K562 (cell line): ENCODE measurements around the gene C19orf44. TPM values are rescaled to one million over a fixed set of nuclear protein-coding genes. Genes with fewer than 3 reads are reported as not detected.

Experiments used
- CBX2 ChIP-seq: fragments of 200-600 bp; sonication (generic); IDR thresholded peaks from one replicate; pipeline ENCODE4 v1.6.1; 2012; ENCODE audit warnings: mild to moderate bottlenecking, low read length, inconsistent platforms; ENCODE audit not compliant: insufficient read depth, poor library complexity, severe bottlenecking
- CHD2 ChIP-seq: IDR thresholded peaks from 2 replicates; pipeline ENCODE4 v1.6.1; 2011; ENCODE audit warnings: low read depth, low read length
- ELF4 ChIP-seq: fragments of 450-650 bp; formaldehyde crosslinking; IDR thresholded peaks from 2 replicates; pipeline ENCODE4 v1.4.0; 2022; ENCODE audit warnings: missing genetic modification characterization
- MXI1 ChIP-seq: IDR thresholded peaks from 2 replicates; pipeline ENCODE4 v1.6.1; 2011; ENCODE audit warnings: low read depth, mild to moderate bottlenecking, improper control_type of control experiment, low read length
- OTX1 ChIP-seq: fragments of 450-650 bp; formaldehyde crosslinking; IDR thresholded peaks from 2 replicates; pipeline ENCODE4 v1.4.0; 2022; ENCODE audit warnings: mild to moderate bottlenecking
- POLR2H ChIP-seq: IDR thresholded peaks from 2 replicates; pipeline ENCODE4 v1.6.1; 2016; ENCODE audit warnings: missing genetic modification characterization, low read depth, mild to moderate bottlenecking, control low read depth, missing compliant biosample characterization, moderate library complexity
- RB1 ChIP-seq: fragments of 450-650 bp; IDR thresholded peaks from 2 replicates; pipeline ENCODE4 v1.6.1; 2017; ENCODE audit warnings: low read depth, mild to moderate bottlenecking
- SIN3B ChIP-seq: fragments of 450-650 bp; IDR thresholded peaks from 2 replicates; pipeline ENCODE4 v1.6.1; 2017; ENCODE audit warnings: low read depth, mild to moderate bottlenecking, moderate library complexity
- TAF9B ChIP-seq: fragments of 450-650 bp; IDR thresholded peaks from 2 replicates; pipeline ENCODE4 v1.6.1; 2018; ENCODE audit warnings: mild to moderate bottlenecking; ENCODE audit not compliant: partially characterized antibody
- TRIM24 ChIP-seq, 2 experiments: fragments of 450-650 bp; IDR thresholded peaks; 2 replicates each; pipeline ENCODE4 v1.6.1; 2016
- ZFX ChIP-seq: sonication (generic); formaldehyde crosslinking; IDR thresholded peaks from 2 replicates; pipeline ENCODE4 v1.8.0; 2022; ENCODE audit warnings: mild to moderate bottlenecking, missing genetic modification reagents, moderate library complexity
- ZNF766 ChIP-seq: fragments of 200-800 bp; sonication (Bioruptor generic); conservative IDR thresholded peaks from 2 replicates; pipeline ENCODE4 v1.6.1; 2016; ENCODE audit warnings: missing genetic modification characterization, missing compliant biosample characterization
- polyA plus RNA-seq, 8 experiments: library from polyadenylated mRNA; depleted of rRNA in 4 of 8; stranded (reverse) in 5 of 8; unstranded in 3 of 8; fragments of >200 nt; fragmentation: Nextera tagmentation in 2 of 8; fragmentation: Illumina TruSeq in 1 of 8; extraction: Ambion mirVana in 2 of 8; extraction: Trizol in 1 of 8; gene quantifications; 2 replicates each; pipeline versions ENCODE4 v1.2.1 to v1.2.3, GENCODE V29; 2011 to 2014; ENCODE audit warnings: inconsistent platforms in 1 of 8, missing spikeins in 1 of 8
- total RNA-seq, 7 experiments: library from RNA; depleted of rRNA in 6 of 7; stranded (reverse); fragments of >200 nt in 6 of 7; fragmentation: Illumina TruSeq in 2 of 7; extraction: Trizol in 2 of 7; gene quantifications; 2 replicates each; pipeline versions ENCODE4 v1.2.1 to v1.2.3, GENCODE V29; 2011 to 2021; ENCODE audit warnings: low replicate concordance in 1 of 7
- TF ChIP-seq, protein P1 (sequence below): fragments of 450-650 bp; IDR thresholded peaks from 2 replicates; pipeline ENCODE4 v1.7.1; 2018; ENCODE audit warnings: mild to moderate bottlenecking, low read depth; ENCODE audit not compliant: partially characterized antibody
- TF ChIP-seq, protein P2 (sequence below): sonication (generic); formaldehyde crosslinking; IDR thresholded peaks from 2 replicates; pipeline ENCODE4 v1.8.1; 2023; ENCODE audit warnings: mild to moderate bottlenecking, missing genetic modification reagents
- TF ChIP-seq, protein P3 (sequence below): fragments of 250-450 bp; sonication (Bioruptor Pico); IDR thresholded peaks from 2 replicates; pipeline ENCODE4 v1.4.0; 2020; ENCODE audit warnings: mild to moderate bottlenecking
- TF ChIP-seq, protein P4 (sequence below): fragments of 250-450 bp; sonication (Bioruptor Pico); IDR thresholded peaks from 2 replicates; pipeline ENCODE4 v1.8.0; 2022; ENCODE audit warnings: inconsistent platforms
- TF ChIP-seq, protein P5 (sequence below): fragments of 450-650 bp; IDR thresholded peaks from 2 replicates; pipeline ENCODE4 v1.6.1; 2016; ENCODE audit warnings: antibody characterized with exemption

C19orf44 gene
- total and polyA plus RNA-seq, 9 of the 15 experiments (the other 6 are each of a cell fraction or from before 2014, with no cell fraction given) = 0.41 to 7.7 (median 3.5) TPM

DNA sequence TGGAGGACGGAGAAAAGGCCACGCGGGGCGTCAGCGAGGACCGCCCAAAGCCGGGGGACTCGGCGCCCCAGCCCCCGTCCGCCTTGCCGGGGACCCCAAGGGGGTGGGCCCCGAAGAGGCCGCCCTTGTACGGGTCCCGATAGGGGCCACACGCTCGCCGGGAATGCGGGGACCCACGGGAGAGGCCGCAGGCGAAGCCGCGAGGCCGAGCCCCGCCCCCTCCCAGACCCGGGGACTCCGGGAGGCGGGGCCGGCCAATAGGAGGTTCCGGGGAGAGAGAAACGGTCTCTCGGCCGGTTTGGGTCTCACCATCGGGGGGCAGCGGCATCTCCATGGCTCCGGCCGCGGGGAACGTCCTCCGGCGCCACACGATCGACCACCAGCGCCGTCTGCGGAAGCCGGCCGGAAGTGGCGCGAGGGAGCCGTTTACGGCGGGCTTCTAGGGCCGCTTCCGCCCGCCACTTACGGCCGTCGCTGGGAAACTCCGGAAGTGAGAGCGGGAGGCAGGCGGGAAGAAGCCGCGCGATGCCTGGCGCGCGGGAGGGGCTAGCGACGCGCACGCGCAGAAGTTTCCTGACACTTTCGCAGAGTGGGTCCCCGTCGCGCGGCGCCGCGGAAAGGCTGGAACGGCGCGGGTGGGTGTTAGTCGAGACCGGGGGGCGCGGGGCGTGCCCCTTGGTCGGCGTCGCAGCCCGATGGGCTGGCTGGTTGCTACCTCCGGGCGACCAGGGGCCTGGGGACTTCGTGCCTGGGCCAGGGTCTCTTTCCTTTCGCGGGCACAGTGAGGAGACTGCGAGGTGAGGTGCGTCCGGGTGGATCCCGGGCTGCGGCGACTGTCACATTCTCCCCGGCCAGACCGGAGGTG is 46.1 kb downstream of the C19orf44 start, which contains the start of gene CHERP (continued):
- TF ChIP-seq POLR2H = peak; percentile 64
- no peak for TF ChIP-seq CBX2
- TF ChIP-seq OTX1 = no peak
- TF ChIP-seq, protein P1, sequence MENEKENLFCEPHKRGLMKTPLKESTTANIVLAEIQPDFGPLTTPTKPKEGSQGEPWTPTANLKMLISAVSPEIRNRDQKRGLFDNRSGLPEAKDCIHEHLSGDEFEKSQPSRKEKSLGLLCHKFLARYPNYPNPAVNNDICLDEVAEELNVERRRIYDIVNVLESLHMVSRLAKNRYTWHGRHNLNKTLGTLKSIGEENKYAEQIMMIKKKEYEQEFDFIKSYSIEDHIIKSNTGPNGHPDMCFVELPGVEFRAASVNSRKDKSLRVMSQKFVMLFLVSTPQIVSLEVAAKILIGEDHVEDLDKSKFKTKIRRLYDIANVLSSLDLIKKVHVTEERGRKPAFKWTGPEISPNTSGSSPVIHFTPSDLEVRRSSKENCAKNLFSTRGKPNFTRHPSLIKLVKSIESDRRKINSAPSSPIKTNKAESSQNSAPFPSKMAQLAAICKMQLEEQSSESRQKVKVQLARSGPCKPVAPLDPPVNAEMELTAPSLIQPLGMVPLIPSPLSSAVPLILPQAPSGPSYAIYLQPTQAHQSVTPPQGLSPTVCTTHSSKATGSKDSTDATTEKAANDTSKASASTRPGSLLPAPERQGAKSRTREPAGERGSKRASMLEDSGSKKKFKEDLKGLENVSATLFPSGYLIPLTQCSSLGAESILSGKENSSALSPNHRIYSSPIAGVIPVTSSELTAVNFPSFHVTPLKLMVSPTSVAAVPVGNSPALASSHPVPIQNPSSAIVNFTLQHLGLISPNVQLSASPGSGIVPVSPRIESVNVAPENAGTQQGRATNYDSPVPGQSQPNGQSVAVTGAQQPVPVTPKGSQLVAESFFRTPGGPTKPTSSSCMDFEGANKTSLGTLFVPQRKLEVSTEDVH = peak; percentile 95
- TF ChIP-seq TAF9B = peak; percentile 66
- peak; percentile 74 for TF ChIP-seq ZFX (CRISPR knock-in tag)
- TF ChIP-seq TRIM24 (IDR thresholded peaks at IDR 0.05) = no peak
- TF ChIP-seq, protein P2, sequence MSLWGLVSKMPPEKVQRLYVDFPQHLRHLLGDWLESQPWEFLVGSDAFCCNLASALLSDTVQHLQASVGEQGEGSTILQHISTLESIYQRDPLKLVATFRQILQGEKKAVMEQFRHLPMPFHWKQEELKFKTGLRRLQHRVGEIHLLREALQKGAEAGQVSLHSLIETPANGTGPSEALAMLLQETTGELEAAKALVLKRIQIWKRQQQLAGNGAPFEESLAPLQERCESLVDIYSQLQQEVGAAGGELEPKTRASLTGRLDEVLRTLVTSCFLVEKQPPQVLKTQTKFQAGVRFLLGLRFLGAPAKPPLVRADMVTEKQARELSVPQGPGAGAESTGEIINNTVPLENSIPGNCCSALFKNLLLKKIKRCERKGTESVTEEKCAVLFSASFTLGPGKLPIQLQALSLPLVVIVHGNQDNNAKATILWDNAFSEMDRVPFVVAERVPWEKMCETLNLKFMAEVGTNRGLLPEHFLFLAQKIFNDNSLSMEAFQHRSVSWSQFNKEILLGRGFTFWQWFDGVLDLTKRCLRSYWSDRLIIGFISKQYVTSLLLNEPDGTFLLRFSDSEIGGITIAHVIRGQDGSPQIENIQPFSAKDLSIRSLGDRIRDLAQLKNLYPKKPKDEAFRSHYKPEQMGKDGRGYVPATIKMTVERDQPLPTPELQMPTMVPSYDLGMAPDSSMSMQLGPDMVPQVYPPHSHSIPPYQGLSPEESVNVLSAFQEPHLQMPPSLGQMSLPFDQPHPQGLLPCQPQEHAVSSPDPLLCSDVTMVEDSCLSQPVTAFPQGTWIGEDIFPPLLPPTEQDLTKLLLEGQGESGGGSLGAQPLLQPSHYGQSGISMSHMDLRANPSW (CRISPR knock-in tag) = peak; percentile 61; the same call in 1 of the 2 replicates
- TF ChIP-seq, protein P3, sequence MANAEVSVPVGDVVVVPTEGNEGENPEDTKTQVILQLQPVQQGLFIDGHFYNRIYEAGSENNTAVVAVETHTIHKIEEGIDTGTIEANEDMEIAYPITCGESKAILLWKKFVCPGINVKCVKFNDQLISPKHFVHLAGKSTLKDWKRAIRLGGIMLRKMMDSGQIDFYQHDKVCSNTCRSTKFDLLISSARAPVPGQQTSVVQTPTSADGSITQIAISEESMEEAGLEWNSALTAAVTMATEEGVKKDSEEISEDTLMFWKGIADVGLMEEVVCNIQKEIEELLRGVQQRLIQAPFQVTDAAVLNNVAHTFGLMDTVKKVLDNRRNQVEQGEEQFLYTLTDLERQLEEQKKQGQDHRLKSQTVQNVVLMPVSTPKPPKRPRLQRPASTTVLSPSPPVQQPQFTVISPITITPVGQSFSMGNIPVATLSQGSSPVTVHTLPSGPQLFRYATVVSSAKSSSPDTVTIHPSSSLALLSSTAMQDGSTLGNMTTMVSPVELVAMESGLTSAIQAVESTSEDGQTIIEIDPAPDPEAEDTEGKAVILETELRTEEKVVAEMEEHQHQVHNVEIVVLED (CRISPR knock-in tag) = no peak
- TF ChIP-seq, protein P4, sequence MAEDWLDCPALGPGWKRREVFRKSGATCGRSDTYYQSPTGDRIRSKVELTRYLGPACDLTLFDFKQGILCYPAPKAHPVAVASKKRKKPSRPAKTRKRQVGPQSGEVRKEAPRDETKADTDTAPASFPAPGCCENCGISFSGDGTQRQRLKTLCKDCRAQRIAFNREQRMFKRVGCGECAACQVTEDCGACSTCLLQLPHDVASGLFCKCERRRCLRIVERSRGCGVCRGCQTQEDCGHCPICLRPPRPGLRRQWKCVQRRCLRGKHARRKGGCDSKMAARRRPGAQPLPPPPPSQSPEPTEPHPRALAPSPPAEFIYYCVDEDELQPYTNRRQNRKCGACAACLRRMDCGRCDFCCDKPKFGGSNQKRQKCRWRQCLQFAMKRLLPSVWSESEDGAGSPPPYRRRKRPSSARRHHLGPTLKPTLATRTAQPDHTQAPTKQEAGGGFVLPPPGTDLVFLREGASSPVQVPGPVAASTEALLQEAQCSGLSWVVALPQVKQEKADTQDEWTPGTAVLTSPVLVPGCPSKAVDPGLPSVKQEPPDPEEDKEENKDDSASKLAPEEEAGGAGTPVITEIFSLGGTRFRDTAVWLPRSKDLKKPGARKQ (CRISPR knock-in tag) = no peak
- TF ChIP-seq MXI1 = 0 out of 2 replicates have a peak, but pooled peaks have one; percentile 40
- TF ChIP-seq SIN3B = peak; percentile 76; the same call in 1 of the 2 replicates
- 0 out of 2 replicates have a peak, but pooled peaks have one; percentile 20 for TF ChIP-seq ZNF766
- peak; percentile 51 for TF ChIP-seq RB1
- 0 out of 2 replicates have a peak, but pooled peaks have one; percentile 6 for TF ChIP-seq ELF4
- TF ChIP-seq CHD2 = peak; percentile 92
- TF ChIP-seq, protein P5, sequence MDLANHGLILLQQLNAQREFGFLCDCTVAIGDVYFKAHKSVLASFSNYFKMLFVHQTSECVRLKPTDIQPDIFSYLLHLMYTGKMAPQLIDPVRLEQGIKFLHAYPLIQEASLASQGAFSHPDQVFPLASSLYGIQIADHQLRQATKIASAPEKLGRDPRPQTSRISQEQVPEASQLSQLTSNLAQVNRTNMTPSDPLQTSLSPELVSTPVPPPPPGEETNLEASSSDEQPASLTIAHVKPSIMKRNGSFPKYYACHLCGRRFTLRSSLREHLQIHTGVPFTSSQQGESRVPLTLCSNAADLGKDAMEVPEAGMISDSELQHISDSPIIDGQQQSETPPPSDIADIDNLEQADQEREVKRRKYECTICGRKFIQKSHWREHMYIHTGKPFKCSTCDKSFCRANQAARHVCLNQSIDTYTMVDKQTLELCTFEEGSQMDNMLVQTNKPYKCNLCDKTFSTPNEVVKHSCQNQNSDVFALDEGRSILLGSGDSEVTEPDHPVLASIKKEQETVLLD = peak; percentile 91
